Thymus (tissue), 11 donors: ENCODE measurements around the gene LRFN4. TPM values are rescaled to one million over a fixed set of nuclear protein-coding genes. Genes with fewer than 3 reads are reported as not detected.

Source experiments
- DNase-seq, 9 donors: peaks; one replicate each; pipeline ENCODE4 v3.0.0-alpha.2; 2013; ENCODE audit warnings: low spot score in 9 of 9, low read depth in 6 of 9, missing footprints in 1 of 9
- H3K27ac ChIP-seq, 2 donors: one replicate each; pipeline ENCODE4 v1.5.1; 2013; ENCODE audit warnings: control low read depth in 1 of 2, low read depth in 1 of 2, low read length in 1 of 2, mild to moderate bottlenecking in 1 of 2, moderate library complexity in 1 of 2
- H3K27me3 ChIP-seq, 2 donors: one replicate each; pipeline ENCODE4 v1.5.1; 2013; ENCODE audit warnings: low read length in 1 of 2; ENCODE audit not compliant: control insufficient read depth in 2 of 2, insufficient read depth in 1 of 2
- H3K36me3 ChIP-seq, 2 donors: one replicate each; pipeline ENCODE4 v1.5.1; 2013; ENCODE audit warnings: low read length in 1 of 2, mild to moderate bottlenecking in 1 of 2, moderate library complexity in 1 of 2; ENCODE audit not compliant: control insufficient read depth in 2 of 2, insufficient read depth in 2 of 2
- H3K4me1 ChIP-seq, 2 donors: one replicate each; pipeline ENCODE4 v1.5.1; 2013; ENCODE audit warnings: low read length in 2 of 2; ENCODE audit not compliant: control insufficient read depth in 2 of 2, insufficient read depth in 2 of 2
- H3K4me3 ChIP-seq, 2 donors: one replicate each; pipeline ENCODE4 v1.5.1; 2013; ENCODE audit warnings: low read length in 2 of 2, control low read depth in 1 of 2, mild to moderate bottlenecking in 1 of 2
- H3K9me3 ChIP-seq, 2 donors: one replicate each; pipeline ENCODE4 v1.5.1; 2013; ENCODE audit warnings: low read length in 1 of 2, mild to moderate bottlenecking in 1 of 2; ENCODE audit not compliant: control insufficient read depth in 2 of 2, insufficient read depth in 1 of 2
- WGBS: extraction: QIAGEN DNeasy Blood & Tissue Kit; methylation state at CpG from one replicate; pipeline ENCODE4 v1.1.7; 2013; 5-methylcytosine and 5-hydroxymethylcytosine counted together
- polyA plus RNA-seq: library from polyadenylated mRNA; stranded (reverse); fragments of 200-250 nt; gene quantifications from one replicate; pipeline ENCODE4 v1.2.3, GENCODE V29; 2013
- total RNA-seq: library from RNA; stranded (reverse); fragments of 120-200 nt; gene quantifications from one replicate; pipeline ENCODE4 v1.2.4, GENCODE V29; 2013
- donor health status: healthy.

Gene LRFN4
- total and polyA plus RNA-seq, 2 donors = 10.7 to 20.1 TPM

DNA sequence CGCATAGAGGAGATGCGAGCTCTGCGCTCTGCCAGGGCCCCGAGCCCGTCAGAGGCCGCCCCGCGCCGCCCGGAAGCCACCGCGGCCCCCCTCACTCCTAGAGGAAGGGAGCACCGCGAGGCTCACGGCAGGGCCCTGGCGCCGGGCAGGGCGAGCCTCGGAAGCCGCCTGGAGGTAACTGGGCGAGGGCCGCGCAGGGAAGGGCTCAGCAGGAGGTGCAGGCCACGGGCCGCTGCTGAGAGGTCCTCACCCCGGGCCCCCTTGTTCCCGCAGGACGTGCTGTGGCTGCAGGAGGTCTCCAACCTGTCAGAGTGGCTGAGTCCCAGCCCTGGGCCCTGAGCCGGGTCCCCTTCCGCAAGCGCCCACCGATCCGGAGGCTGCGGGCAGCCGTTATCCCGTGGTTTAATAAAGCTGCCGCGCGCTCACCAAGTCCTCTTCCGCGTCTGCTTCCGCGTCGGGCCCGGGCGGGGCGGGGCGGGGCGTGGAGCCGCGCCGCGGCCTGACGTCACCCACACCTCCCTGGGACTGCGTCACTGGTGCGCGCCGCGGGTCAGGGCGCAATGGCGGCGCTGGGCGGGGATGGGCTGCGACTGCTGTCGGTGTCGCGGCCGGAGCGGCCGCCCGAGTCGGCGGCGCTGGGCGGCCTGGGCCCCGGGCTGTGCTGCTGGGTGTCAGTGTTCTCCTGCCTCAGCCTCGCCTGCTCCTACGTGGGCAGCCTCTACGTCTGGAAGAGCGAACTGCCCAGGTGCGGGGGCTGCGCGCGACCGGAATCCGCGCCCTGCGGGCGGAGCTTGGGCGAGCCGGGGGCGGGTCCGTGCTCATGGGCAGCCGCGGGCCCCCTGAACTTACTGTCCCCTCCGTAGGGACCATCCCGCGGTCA, 13.7 kb upstream of the LRFN4 start, which contains the start of gene RCE1:
TSS of gene RCE1 (plus strand) at position 546 of the 880 bp plus-strand sequence. CDS start at position 561, 15 bp downstream.
- H3K4me3 ChIP-seq = peak within 1 kb of the TSS; percentile 78 to 100
- no peaks in the 10 kb centered on the region for H3K9me3 ChIP-seq
- DNase-seq = peak; percentile 59 to 95 (median 87)
- H3K27me3 ChIP-seq = no peaks in the 10 kb centered on the region
- peak within 1 kb of the TSS; percentile 99 for H3K27ac ChIP-seq
- peaks cover 7 to 35% of the 10 kb centered on the region in 2 donors for H3K4me1 ChIP-seq
- H3K36me3 ChIP-seq = peaks cover 46 to 47% of the 10 kb centered on the region in 2 donors
- WGBS = under 1% methylated on average over 98 of the region's 98 CpGs

DNA sequence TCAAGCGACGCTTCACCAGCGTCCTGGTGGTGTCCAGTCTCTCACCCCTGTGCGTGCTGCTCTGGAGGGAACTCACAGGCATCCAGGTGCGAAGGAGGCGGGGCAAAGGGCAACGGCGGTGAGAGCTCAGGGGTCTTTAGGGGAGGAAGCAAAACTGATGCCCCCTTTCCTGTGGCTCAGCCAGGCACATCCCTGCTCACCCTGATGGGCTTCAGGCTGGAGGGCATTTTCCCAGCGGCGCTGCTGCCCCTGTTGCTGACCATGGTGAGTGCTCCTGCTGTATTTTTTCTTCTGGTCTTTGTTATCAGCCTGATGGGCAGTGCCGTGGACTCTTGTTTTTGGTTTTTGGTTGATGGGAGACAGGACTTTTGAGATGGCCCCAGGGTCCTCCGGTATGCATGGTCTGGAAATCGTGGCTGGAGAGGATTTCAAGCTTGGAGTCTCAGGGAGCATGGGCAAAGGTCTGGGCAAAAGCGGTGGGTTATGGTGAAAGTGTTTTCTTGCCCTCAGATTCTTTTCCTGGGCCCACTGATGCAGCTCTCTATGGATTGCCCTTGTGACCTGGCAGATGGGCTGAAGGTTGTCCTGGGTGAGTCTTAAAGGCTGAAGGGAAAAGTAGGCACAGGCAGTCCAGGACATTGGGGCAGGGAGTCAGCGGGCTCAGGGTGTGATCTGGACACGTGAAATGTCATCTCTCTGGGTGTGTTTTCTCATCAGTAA, 12.9 kb upstream of the LRFN4 start:
- peak in 1 of 9 donors; percentile 31 for DNase-seq
- Histone ChIP-seq H3K9me3 (no peaks in the 10 kb centered on the region), H3K4me1 (peaks cover 7 to 35% of the 10 kb centered on the region in 2 donors), H3K36me3 (peaks cover 46 to 49% of the 10 kb centered on the region in 2 donors), H3K4me3 (peak overlapping the region; percentile 78 to 100), H3K27me3 (no peaks in the 10 kb centered on the region), H3K27ac (peak overlapping the region in 1 of 2 donors; percentile 99)
- 22% methylated on average over 16 of the region's 16 CpGs for WGBS

DNA sequence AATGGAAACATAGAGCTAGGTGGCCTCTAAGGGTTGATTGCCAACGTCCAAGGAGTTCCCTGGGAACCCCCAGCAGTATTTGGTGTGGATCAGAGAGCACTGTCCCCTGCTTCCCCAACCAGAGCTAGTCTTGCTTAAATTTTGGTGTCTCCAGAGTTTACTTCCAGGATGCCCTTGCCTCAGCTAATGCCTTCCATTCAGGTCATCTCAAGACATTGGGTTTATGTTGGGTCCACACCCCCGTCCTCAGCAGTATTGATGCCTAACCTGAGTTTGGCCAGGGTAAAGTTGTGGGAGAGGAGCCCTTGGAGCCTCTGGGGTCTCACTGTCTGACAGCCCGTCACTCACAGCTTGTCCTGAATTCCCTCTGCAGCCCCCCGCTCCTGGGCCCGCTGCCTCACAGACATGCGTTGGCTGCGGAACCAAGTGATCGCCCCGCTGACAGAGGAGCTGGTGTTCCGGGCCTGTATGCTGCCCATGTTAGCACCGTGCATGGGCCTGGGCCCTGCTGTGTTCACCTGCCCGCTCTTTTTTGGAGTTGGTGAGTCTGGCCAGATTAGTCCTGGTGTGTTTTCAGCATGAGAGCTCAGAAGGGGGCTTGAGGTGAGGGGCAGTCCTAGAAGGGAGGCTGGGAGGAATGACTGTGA, 12.2 kb upstream of the LRFN4 start:
- H3K36me3 ChIP-seq = peaks cover 42 to 43% of the 10 kb centered on the region in 2 donors
- peaks cover 7 to 35% of the 10 kb centered on the region in 2 donors for H3K4me1 ChIP-seq
- DNase-seq = no peak
- H3K9me3 ChIP-seq = no peaks in the 10 kb centered on the region
- 96% methylated on average over 12 of the region's 12 CpGs for WGBS
- H3K4me3 ChIP-seq = no peak overlapping the region
- H3K27me3 ChIP-seq = no peaks in the 10 kb centered on the region
- no peak overlapping the region for H3K27ac ChIP-seq

DNA sequence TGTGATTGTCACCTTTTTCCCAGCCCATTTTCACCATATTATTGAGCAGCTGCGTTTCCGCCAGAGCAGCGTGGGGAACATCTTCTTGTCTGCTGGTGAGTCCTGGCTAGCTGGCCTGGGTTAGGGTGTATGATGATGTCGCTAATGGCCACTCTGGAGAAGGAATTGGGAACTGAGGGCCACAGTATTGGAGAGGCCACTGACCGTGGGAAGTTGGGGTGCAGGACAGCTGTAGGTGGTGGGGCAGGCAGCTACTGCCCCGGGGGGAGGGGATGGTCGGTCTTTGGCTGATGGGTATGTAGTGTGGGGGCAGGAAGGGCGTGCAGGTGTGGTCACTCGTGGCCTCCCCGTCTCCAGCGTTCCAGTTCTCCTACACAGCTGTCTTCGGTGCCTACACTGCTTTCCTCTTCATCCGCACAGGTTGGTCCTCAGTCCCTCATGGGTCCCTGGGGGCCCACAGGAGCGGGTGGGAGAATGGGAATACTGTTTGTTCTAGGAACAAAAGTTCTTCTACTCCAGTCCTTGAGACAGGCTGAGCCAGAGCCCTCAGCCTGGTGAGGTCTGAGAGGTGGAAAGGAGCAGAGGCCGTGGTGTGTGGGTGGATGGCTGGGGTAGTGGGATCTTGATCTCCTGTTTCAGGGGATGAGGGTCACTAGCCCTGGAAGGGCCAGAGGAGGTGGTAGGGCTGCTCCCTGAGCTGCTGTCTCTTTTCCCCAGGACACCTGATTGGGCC, 11.6 kb upstream of the LRFN4 start:
- Histone ChIP-seq H3K4me3 (no peak overlapping the region), H3K9me3 (no peaks in the 10 kb centered on the region), H3K27me3 (no peaks in the 10 kb centered on the region), H3K27ac (no peak overlapping the region), H3K36me3 (peaks cover 36% of the 10 kb centered on the region in 2 donors), H3K4me1 (peaks cover 7 to 33% of the 10 kb centered on the region in 2 donors)
- 98% methylated on average over 15 of the region's 15 CpGs for WGBS
- DNase-seq = no peak

DNA sequence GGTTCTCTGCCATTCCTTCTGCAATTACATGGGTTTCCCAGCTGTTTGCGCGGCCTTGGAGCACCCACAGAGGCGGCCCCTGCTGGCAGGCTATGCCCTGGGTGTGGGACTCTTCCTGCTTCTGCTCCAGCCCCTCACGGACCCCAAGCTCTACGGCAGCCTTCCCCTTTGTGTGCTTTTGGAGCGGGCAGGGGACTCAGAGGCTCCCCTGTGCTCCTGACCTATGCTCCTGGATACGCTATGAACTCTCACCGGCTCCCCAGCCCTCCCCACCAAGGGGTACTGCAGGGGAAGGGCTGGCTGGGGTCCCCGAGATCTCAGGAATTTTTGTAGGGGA, 11.0 kb upstream of the LRFN4 start:
- DNase-seq = no peak
- Histone ChIP-seq H3K4me3 (no peak overlapping the region), H3K4me1 (peaks cover 7 to 28% of the 10 kb centered on the region in 2 donors), H3K9me3 (no peaks in the 10 kb centered on the region), H3K27ac (no peak overlapping the region), H3K36me3 (peaks cover 32 to 36% of the 10 kb centered on the region in 2 donors), H3K27me3 (no peaks in the 10 kb centered on the region)
- 98% methylated on average over 9 of the region's 9 CpGs for WGBS

DNA sequence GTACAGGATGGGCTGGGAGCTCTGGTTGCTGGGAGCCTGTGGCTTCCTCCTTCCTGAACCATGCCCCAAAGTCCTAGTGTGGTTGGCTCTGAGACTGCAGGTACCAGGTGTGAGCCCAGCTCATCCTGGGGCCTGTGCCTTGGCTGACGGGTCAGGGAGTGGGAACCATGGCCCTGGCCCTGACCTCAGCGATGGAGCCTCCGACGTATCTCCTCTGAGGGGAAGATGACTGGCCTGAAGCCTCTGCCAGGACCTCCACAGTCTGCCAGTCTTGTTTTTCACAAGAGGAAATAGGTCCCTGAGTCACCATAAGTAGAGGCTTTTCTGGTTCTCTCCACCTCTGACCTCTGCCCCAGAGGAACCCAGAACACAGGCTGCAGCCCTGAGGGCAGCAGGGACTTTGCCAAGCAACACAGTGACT, 10.2 kb upstream of the LRFN4 start:
- 98% methylated on average over 4 of the region's 4 CpGs for WGBS
- Histone ChIP-seq H3K4me3 (no peak overlapping the region), H3K27me3 (no peaks in the 10 kb centered on the region), H3K36me3 (peaks cover 32 to 36% of the 10 kb centered on the region in 2 donors), H3K9me3 (no peaks in the 10 kb centered on the region), H3K27ac (no peak overlapping the region), H3K4me1 (peaks cover 7 to 26% of the 10 kb centered on the region in 2 donors)
- DNase-seq = no peak

DNA sequence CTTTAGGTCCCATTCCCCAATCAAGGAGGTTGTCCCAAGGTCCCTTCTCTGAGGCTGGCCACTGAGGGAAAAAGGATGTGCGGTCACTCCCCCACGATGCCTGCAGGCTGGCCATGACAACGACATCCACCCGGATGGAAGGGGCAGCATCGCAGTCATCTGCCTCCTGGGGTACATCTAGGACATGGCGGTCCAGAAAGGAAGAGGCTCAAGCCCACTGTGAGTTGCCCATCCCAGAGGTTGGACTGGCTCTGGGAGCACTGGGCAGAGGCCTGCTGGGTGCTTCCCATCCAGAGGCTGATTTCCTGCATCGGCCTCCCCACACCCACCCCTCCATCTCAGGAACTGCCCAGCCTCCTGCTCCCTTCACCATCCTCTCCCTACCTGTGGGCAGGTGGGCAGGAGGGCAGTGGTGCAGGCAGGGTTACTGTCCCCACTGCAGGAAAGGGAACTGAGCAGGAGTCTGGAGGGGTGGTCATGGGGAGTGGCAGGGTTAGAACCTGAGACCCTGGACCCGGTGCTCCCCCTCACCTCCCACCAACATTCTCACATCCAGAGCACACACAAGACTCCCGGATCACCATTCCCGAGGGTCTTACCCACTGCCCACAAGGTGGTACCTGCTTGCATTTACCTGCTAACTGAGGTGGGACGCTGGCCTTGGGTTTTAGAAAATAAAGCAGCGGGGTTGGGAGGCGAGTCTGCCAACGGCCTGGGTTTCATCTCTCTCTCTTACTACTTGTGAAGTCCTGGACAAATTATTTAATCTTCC, 9.2 kb upstream of the LRFN4 start:
- 96% methylated on average over 14 of the region's 14 CpGs for WGBS
- Histone ChIP-seq H3K4me1 (peaks cover 7 to 25% of the 10 kb centered on the region in 2 donors), H3K27me3 (no peaks in the 10 kb centered on the region), H3K4me3 (no peak overlapping the region), H3K36me3 (peaks cover 32 to 36% of the 10 kb centered on the region in 2 donors), H3K27ac (no peak overlapping the region), H3K9me3 (no peaks in the 10 kb centered on the region)
- DNase-seq = no peak
